Embryonic facial prominence (tissue), 1 donor: ENCODE results near the gene LILRB3.
"Not testable (repeated sequence)": the region's sequence is repeated elsewhere in the genome, so short reads cannot be mapped to it uniquely, and the experiment has no call there.

Source experiments
- DNase-seq: peaks from one replicate; pipeline ENCODE4 v3.0.0-alpha.2; 2016; ENCODE audit errors: extremely low spot score

Gene LILRB3

DNA sequence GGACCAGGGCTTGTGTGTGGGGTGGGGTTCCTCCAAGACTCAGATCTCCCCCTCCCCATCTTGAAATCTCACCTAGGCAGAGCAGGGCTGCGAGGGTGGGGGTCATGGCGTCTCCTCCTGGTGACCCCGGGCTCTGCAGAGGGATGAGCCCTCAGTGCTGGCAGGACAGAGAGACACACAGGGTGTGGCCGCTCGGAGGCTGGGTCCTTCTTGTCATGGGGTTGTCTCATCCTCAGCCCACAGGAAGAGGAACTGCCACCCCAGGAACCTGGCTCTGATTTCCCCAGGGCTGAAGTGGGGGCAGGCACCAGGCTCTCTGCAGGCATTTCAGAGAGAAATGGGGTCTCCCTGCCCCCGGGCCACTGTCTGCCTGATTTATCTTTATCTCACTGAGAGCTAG is 19.8 kb upstream of the LILRB3 start, which contains the start of gene LILRA6:
LILRA6 (minus strand) TSS at position 145 of the 400 bp plus-strand sequence.
- DNase-seq = not testable (repeated sequence)

DNA sequence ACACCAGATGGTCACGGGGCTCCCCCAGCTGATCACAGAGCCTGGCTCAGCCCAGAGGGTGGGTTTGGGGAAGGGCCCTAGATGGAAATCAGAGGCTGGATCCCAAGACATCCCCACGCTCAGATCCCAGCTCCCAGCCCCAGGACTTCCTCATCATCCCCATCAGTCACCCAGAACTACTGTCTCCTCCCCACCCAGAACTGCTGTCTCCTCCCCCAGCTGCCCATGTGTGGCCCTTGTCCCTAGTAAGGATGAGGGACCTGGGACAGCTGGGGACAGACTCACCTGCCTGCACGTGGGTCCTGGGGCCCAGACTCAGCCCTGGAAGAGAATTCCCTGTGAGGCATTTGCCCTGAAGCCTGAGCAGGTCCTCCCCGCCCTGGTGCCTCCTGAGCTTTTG is 19.4 kb upstream of the LILRB3 start:
- DNase-seq = not testable (repeated sequence)

DNA sequence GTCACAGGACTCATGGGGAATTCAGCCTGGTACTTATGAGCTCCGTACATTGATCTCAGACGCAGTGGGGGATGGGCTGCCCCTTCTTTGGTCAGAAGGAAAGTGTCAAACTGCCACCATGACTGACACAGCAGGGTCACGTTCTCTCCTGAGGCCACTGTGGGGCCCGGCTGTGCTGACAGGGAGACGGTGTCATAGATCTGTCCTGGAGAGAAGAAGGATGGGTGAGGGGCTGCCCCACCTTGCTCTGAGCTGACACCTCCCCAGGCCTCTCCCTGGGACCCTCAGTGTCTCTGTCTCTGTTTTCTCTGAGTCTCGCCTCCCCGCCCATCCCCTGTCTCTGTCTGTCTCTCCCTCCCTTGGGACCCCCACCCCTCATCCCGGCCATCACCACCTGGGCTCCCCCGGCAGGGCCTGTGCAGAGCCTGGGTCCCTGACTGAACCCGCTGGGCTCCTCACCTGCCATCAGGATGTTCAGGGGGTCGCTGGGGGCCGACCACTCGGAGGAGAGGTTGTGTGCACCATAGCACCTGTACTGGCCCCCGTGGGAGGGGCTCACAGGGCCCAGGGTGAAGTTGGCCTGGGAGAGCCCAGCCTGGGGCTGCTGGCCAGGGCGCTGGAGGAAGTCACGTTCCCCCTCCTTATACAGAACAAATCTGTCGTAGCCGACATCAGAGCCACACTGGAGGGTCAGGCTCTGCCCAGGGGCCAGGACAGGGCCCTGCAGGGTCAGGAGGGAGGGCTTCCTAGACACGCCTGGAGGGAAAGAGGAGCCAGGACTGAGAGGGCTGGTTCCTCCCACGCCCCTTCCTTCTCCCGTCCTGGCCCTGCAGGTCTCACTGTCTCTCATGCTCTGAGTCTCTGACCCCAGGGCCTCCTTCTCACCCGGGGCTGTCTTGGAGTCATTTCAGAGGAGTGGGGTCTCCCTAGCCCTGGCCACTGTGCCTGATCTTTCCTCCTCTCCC is 17.8 kb upstream of the LILRB3 start:
- DNase-seq = not testable (repeated sequence)

DNA sequence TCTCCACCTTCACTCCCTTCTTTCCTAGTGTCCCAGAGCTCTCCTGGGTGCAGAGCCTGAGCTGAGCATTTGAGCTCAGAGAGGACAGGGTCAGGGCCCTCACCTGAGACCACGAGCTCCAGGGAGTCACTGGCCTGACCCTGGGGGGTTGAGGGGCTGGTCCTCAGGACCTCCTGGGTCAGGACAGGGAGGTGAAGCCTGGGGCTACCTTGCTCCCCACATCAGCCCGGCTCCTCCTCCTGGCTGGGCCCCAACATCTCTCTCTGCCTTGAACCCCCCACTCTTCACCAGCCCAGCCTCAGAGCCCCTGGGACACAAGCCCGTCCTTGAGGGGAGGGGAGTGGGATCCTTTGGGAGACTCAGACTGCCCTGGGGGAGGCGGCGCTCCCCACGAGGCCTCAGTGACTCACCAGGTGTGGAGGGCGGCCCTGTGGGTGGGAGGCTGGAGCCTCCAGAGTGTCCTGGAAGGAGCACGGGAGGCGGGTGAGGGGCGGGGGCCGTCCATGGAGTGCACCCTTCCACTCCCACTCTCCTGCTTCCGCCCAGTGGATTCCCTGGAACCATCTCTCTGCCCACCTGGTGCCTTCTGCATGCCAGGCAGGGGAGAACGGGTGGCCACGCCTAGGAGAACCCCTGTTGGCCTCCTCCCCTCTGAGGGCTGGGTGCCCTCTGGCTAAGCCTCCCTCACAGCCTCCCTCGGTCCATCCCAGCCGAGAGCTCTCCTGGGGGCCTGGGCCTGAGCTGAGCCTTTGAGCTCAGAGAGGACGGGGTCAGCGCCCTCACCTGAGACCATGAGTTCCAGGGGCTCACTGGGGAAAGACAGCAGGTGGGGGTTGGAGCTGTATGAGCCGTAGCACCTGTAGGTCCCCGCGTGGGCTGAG is 16.9 kb upstream of the LILRB3 start:
- not testable (repeated sequence) for DNase-seq

DNA sequence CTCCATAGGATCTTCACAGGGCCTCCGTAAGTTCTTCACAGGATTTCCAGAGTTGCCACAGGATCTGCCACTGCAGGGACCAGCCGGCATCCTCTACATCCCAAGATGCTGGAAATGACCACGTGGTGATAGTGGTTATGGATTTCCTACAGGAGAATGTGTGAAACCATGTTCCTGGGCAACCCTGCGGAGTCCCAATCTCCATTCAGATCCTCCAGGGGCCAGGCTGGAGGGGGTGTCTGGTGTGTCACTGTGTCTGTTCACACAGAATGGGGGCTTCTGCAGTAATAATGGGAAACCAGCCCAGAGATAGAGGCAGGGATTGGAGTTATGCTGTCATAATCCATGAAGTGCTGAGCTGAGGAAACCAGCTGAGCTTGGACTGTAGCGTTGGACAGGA is 11.1 kb upstream of the LILRB3 start:
- no peak for DNase-seq

DNA sequence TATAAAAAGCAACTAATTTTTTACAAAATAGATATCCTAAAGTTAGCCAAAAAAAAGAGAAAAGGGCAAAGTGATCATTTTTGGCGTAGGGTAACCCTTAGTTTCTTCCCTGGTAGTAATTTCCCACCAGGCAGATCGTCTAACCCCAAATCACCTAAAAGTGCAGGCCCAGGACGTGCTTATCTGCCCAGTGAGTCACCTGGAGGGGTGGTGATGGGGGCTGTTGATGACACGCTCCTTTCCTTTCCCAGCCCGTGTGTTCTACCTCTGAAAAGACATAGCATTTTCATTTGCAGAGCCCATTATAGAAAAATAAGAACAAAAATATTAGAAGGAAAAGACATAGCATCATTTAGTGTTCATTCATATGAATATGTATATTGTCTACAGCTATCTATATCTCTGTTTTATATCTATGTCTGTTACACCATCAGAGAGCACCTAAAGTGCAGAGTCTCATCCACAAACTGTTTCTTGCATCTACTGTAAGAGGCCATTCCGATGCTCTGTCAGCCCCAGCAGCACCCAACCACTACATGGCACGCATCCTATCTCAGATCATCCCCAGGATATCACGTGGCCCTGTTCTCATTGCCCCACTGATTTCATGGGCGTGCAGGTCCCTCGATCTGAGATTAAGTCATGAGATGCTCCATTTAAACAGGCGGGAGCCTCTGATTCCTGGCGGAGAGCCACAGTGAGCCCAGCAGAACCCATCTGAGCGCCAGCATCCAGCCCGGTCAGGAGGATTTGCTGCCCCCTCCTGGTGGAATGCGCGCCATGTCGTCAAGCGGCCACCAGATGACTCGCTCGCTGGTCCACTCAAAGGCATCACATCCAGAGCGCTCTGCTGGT is 8.5 kb upstream of the LILRB3 start:
- no peak for DNase-seq

DNA sequence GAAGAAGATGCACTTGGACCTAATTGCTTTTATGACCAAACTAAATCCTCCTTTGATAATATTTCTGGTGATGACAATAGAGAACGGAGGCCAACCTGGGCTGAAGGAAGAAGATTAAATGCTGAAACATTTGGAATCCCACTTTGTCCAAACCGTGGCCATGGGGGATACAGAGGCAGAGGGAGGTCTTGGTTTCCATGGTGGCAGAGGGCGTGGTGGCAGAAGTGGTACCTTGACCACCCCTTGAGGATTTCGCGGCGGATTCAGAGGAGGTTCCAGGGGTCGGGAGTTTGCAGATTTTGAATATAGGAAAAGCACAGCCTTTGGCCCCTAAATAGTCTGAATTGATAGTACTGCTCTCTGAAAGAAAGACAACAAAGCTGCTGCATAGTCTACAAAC is 7.2 kb upstream of the LILRB3 start:
- DNase-seq = no peak

DNA sequence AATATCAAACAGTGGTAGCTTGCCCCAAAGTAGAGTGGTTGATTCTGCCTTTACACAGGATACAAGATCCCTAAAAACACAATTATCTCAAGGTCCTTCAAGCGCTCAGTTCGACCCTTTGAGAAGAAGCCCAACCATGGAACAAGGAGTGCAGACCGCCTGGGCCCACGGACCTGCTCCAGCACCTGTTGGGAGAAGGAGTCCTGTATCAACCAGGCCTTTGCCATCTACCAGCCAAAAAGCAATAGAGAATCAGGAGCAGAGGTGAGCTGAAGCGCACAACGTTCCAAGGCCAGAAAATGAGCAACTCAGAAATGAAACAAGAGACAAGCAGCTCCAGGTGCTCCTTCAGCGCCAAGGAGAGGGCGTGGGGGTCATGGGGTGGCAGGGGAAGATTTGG is 6.3 kb upstream of the LILRB3 start:
- DNase-seq = no peak

DNA sequence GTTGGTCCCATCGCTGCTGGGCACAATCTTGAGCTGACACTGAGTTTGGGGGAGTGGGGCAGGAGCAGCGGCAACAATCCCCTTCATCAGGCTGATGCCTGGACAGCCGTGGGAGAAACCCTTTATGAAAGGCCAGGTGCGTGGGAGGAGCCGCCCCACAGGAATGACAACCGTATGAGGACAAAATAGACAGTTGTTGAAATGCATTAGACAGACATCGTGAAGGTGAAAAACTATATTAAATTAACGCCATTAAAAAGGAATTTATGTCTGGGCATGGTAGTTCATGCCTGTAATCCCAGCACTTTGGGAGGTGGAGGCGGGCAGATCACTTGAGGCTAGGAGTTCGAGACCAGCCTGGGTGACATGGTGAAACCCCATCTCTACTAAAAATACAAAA is 1.8 kb upstream of the LILRB3 start:
- DNase-seq = not testable (repeated sequence)

DNA sequence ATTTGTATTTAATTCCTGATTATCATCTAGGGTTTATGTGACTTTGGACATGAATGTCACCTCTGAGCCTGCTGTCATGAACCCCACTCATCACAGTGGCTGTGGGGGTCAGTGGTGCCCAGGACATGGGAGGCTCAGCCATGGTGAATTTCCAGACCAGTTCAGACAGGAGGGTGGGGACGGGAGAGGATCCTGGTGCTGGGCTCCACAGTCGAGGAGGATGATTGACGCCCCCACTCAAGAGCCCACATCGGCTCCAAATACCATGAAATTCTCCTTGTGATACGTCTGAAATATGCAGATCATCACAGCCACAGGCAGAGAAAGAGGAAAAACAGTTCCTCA is 1.1 kb upstream of the LILRB3 start:
- DNase-seq = not testable (repeated sequence)

DNA sequence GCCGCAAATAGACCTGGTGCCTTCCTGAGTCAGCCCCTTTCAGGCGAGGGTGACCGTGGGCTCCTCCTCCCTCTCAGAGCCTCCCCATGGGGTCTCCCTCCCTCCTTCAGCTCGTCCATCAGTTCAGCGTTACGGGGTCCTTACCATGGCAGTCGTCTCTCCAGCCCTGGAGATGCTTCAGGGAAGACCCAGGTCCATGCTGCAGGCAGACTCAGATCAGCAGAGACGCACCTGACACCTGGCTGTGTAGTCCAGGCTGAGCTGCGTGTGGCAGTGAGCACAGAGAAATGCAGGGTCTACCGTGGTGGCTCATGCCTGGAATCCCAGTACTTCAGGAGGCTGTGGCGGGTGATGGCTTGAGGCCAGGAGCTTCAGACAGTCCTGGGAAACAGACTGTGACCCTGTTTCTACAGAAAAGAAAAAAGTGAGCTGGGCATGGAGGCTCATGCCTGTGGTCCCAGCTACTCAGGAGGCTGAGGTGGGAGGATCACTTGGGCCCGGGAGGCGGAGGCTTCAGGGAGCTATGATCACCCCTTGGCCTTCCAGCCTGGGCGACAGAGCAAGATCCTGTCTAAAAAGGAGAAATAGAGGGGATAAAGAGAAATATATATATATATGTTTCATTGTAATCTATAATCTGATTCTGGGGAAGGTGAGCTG is 600 bp upstream of the LILRB3 start:
- DNase-seq = not testable (repeated sequence)

DNA sequence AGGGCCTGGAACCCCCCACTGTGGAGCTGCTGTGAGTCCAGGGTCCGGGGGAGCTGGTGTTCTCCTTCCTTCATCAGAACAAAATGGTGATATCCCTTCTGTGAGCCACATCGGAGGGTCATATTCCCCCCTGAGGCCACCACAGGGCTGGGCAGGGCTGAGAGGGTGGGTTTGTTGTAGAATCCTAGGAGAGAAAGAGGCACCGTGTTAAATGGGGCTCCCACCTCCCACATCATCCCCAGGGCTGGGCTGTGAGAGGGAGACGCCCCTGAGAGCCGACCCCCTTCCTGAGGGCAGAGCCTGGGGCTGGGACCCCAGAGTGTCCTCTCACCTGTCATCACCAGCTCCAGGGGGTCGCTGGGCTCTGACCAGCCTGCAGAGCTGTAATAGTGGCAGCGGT is 860 bp downstream of the LILRB3 start:
- DNase-seq = not testable (repeated sequence)

DNA sequence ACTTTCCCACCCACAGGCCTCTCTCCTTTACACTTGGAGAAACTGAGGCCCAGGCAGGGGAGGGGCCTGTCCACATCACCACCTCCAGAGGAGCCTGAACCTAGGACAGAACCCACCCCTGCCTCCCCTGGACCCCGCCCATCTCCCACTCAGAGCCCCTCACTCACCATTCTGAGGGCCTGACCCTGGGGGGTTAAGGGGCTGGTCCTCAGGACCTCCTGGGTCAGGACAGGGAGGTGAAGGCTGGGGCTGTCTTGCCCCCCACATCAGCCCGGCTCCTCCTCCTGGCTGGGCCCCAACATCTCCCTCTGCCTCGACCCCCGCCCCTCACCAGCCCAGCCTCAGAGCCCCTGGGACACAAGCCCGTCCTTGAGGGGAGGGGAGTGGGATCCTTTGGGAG is 3.1 kb downstream of the LILRB3 start:
- DNase-seq = not testable (repeated sequence)

DNA sequence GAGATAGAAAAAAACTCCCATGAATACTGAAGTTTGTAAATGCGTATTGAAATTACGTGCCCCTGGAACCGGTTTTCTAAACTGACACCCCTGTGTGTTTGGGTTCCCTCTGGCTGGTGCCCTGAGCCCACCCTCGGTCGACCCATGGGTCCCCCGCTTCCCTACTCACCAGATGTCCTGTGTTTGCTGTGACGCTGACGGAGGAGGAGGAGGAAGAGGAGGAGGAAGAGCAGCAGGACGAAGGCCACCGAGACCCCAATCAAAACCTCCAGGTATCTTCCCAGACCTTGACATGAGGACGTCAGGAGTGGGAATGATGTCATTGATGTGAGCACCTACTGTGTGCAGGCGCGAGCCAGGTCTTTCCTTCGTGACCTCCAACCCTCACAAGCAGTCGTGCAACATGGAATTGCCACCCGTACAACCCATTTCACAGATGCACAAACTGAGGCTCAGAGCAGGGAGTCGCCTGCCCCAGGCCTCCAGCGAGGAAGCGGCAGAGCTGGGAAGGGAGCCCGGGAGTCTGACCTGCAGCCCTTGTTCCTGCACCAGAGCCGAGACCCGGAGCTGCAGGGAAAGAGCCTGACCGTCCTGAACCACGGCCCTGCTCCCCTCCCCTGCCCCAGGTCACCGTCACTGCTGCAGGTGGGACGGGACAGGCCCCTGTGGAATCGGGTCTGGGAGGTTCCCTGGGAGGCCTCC is 3.7 kb downstream of the LILRB3 start:
- DNase-seq = no peak

DNA sequence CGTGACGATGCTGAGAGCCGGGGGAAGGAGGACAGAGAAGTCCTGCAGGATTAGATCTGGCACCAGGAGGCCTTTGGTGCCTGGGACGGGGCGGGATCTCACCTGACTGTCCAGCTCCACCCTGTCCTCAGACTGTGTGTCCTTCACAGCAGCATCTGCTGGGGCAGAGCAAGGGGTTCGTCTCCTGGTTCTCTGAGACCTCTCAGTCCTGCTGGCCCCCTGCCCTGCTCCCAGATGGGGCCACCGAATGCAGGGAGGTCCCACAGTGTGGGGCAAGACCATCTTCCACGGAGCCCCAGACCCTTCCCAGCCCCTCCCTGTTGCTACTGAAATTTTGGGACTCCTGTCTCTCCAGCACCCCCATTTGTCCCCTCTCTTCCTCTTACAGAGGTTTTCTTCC is 4.5 kb downstream of the LILRB3 start:
- DNase-seq = no peak

DNA sequence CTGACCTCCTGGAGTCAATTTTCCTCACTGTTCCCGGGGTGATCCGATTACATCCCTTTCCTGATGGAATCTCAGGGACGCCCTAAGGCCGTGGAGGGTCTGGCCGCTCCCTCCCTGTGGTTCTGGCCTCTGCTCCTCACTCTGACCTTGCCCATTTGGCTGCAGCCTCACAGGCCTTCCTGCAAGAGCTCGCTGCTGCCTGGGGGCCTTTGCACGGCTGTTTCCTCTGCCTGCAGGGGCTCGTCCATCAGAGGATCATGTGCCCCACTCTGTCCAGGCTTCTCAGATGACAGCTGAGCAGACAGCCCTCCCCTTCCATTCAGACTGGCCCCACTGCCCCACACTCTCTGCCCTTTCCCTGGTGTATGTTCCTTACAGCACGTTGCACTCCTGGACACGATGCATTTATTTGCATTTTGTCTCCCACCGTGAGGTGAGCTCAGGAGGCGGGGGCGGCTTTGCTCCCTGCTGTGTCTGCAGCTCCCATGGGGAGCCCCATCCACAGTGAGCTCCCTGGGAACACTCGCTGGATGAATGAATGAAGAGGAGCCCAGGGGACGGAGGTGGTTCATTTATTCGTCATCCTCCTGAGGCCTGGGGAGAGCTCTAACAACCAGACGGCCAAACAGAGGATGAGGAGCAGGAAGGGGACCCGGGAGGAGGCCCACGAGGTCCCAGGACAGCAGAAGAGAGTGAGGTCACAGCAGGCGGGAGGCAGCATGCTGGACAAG is 5.1 kb downstream of the LILRB3 start:
- not testable (repeated sequence) for DNase-seq

DNA sequence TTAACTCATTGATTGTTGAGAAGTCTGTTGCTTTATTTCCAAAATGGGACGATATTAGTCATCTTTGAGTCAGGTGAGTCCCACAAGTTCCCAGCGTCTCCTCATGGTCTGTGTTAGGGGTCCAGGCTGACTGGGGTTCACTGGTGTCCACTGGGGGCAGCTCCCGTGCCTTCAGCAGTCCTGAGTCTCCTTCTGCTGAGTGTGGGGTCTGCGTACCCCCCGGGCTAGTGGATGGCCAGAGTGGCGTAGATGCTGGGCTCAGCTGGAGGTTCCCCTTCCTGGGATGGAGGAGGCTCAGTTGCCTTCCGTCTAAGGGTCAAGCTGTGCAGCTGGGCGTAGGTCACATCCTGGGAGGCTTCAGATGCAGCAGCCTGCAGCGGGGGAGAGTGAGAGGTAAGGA is 5.9 kb downstream of the LILRB3 start:
- DNase-seq = no peak

DNA sequence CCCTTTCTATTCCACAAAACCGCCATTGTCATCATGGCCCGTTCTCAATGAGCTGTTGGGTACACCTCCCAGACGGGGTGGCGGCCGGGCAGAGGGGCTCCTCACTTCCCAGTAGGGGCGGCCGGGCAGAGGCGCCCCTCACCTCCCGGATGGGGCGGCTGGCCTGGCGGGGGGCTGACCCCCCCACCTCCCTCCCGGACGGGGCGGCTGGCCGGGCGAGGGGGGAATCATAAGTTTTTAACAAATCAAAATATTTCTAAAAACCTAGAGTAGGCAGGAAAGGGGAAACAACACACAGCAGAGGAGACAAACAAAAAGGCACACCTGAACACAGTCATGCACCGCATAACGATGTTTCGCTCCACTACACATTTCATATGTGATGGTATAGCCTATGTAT is 8.1 kb downstream of the LILRB3 start:
- not testable (repeated sequence) for DNase-seq

DNA sequence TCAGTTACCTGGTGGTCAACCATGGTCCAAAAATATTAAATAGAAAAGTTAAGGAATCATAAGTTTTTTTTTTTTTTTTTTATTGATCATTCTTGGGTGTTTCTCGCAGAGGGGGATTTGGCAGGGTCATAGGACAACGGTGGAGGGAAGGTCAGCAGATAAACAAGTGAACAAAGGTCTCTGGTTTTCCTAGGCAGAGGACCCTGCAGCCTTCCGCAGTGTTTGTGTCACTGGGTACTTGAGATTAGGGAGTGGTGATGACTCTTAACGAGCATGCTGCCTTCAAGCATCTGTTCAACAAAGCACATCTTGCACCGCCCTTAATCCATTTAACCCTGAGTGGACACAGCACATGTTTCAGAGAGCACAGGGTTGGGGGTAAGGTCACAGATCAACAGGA is 8.6 kb downstream of the LILRB3 start:
- DNase-seq = not testable (repeated sequence)

DNA sequence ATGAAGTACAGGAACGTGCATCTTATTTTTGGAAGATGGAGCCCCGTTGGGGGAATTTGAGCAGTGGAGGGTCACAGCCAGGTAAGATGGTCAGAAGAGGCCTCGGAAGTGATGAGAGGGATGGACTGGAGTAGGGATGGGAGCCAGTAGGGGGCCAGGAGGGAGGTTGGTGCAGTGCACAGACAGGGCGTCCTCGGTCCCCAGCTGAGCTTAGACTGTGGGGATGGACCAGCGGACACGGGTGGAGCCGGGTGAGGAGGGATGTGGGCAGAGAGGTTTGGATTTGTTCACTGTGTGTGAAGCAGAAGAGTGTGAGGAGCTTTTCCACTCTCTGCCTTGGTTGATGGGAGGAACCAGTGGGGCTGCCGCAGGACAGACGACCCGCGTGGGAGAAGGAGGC is 11.6 kb downstream of the LILRB3 start:
- DNase-seq = no peak
